ENCODE measurements around the gene TMEM126B.

TMEM126B gene

GRCh38 chr11:85685125-85685819, 56.9 kb downstream of the TMEM126B start:
- DNase-seq, result no peak

GRCh38 chr11:85685820-85686459, 57.5 kb downstream of the TMEM126B start, which contains the start of gene CCDC89:
Gene CCDC89, minus strand, starts transcription at chr11:85686195. Its CDS starts 65 bp downstream, at chr11:85686130.
- DNase-seq, result peak; percentile 64 to 85
